HEK293 (cell line): Measurements from ENCODE around the gene KDR.

Experiments used
- CTCF ChIA-PET: fragments of 350-600 bp; formaldehyde crosslinking; extraction: SDS; loops from one replicate; lab custom pipeline; 2021; ENCODE audit warnings: antibody characterized with exemption; lab: Yijun Ruan, JAX
- POLR2A ChIA-PET: fragments of 300-600 bp; formaldehyde crosslinking; extraction: SDS; loops from one replicate; lab custom pipeline; 2020; ENCODE audit warnings: antibody characterized with exemption, inconsistent platforms; lab: Yijun Ruan, JAX
- H3K27ac ChIP-seq: fragments of 200-500 bp; sonication (Bioruptor generic); 2 replicates; pipeline ENCODE4 v1.5.1; 2014; ENCODE audit warnings: low read depth, low read length, control low read depth, inconsistent platforms; ENCODE audit errors: extremely low read depth
- H3K36me3 ChIP-seq, 2 experiments: fragments of 200-500 bp in 1 of 2; sonication (Bioruptor generic) in 1 of 2; 1 replicate in 1 of 2; 2 replicates in 1 of 2; pipeline ENCODE4 v1.5.1; 2014 to 2017; ENCODE audit warnings: inconsistent platforms in 2 of 2, low read length in 2 of 2; ENCODE audit not compliant: control insufficient read depth in 2 of 2, insufficient read depth in 1 of 2
- H3K4me1 ChIP-seq: fragments of 200-500 bp; sonication (Bioruptor generic); 2 replicates; pipeline ENCODE4 v1.5.1; 2014; ENCODE audit warnings: mild to moderate bottlenecking, low read length, inconsistent platforms; ENCODE audit not compliant: control insufficient read depth, insufficient read depth
- H3K4me3 ChIP-seq: 2 replicates; pipeline ENCODE4 v1.5.1; 2011; ENCODE audit warnings: low read depth, mild to moderate bottlenecking, control low read depth, low read length, moderate library complexity
- H3K9me3 ChIP-seq: fragments of 200-500 bp; sonication (Bioruptor generic); 2 replicates; pipeline ENCODE4 v1.5.1; 2014; ENCODE audit warnings: low read depth, low read length, inconsistent platforms; ENCODE audit not compliant: control insufficient read depth, insufficient read depth
- FEZF1 ChIP-seq: fragments of 450-650 bp; formaldehyde crosslinking; IDR thresholded peaks from 2 replicates; pipeline ENCODE4 v1.5.1; 2016; ENCODE audit warnings: missing biosample characterization, missing genetic modification characterization
- HIC1 ChIP-seq: fragments of 450-650 bp; formaldehyde crosslinking; IDR thresholded peaks from 2 replicates; pipeline ENCODE4 v1.5.1; 2016; ENCODE audit warnings: missing biosample characterization, missing genetic modification characterization
- KLF1 ChIP-seq: fragments of 450-650 bp; formaldehyde crosslinking; IDR thresholded peaks from 2 replicates; pipeline ENCODE4 v1.5.1; 2016; ENCODE audit warnings: missing biosample characterization, missing genetic modification characterization
- OSR2 ChIP-seq: fragments of 450-650 bp; formaldehyde crosslinking; IDR thresholded peaks from 2 replicates; pipeline ENCODE4 v1.5.1; 2016; ENCODE audit warnings: missing biosample characterization, missing genetic modification characterization
- PRDM1 ChIP-seq: fragments of 450-650 bp; formaldehyde crosslinking; IDR thresholded peaks from 2 replicates; pipeline ENCODE4; 2016; ENCODE audit warnings: missing biosample characterization, missing genetic modification characterization
- REPIN1 ChIP-seq: fragments of 450-650 bp; formaldehyde crosslinking; IDR thresholded peaks from 2 replicates; pipeline ENCODE4 v1.5.1; 2017; ENCODE audit warnings: missing biosample characterization, missing genetic modification characterization, low read depth
- TCF7L2 ChIP-seq: IDR thresholded peaks from 2 replicates; pipeline ENCODE4 v1.6.1; 2011; ENCODE audit warnings: low read depth, mild to moderate bottlenecking, inconsistent platforms, low read length, moderate library complexity, borderline replicate concordance
- TRIM28 ChIP-seq: IDR thresholded peaks from 2 replicates; pipeline ENCODE4 v1.6.1; 2011; ENCODE audit warnings: low read length, control low read depth, borderline replicate concordance
- YY2 ChIP-seq: fragments of 450-650 bp; formaldehyde crosslinking; IDR thresholded peaks from 2 replicates; pipeline ENCODE4 v1.5.1; 2016; ENCODE audit warnings: missing biosample characterization, missing genetic modification characterization
- ZNF133 ChIP-seq: fragments of 450-650 bp; formaldehyde crosslinking; IDR thresholded peaks from 2 replicates; pipeline ENCODE4 v1.5.1; 2016; ENCODE audit warnings: missing biosample characterization, missing genetic modification characterization
- ZNF174 ChIP-seq: fragments of 450-650 bp; formaldehyde crosslinking; IDR thresholded peaks from 2 replicates; pipeline ENCODE4 v1.5.0; 2017; ENCODE audit warnings: missing biosample characterization, mild to moderate bottlenecking, missing genetic modification characterization
- ZNF184 ChIP-seq: fragments of 450-650 bp; IDR thresholded peaks from 2 replicates; pipeline ENCODE4 v1.5.1; 2018; ENCODE audit warnings: missing biosample characterization, mild to moderate bottlenecking, missing genetic modification characterization
- ZNF223 ChIP-seq: fragments of 450-650 bp; formaldehyde crosslinking; IDR thresholded peaks from 2 replicates; pipeline ENCODE4 v1.5.1; 2016; ENCODE audit warnings: missing biosample characterization, missing genetic modification characterization
- ZNF596 ChIP-seq: fragments of 450-650 bp; IDR thresholded peaks from 2 replicates; pipeline ENCODE4 v1.5.0; 2018; ENCODE audit warnings: missing biosample characterization, mild to moderate bottlenecking, missing genetic modification characterization, moderate library complexity
- ZNF654 ChIP-seq: fragments of 450-650 bp; formaldehyde crosslinking; IDR thresholded peaks from 2 replicates; pipeline ENCODE4 v1.5.1; 2016; ENCODE audit warnings: low read depth, missing biosample characterization, missing genetic modification characterization
- TF ChIP-seq, protein P1 (sequence below): fragments of 450-650 bp; formaldehyde crosslinking; optimal IDR thresholded peaks from 2 replicates; pipeline ENCODE3; 2016; ENCODE audit warnings: missing biosample characterization, mild to moderate bottlenecking, missing genetic modification characterization

Gene KDR

DNA sequence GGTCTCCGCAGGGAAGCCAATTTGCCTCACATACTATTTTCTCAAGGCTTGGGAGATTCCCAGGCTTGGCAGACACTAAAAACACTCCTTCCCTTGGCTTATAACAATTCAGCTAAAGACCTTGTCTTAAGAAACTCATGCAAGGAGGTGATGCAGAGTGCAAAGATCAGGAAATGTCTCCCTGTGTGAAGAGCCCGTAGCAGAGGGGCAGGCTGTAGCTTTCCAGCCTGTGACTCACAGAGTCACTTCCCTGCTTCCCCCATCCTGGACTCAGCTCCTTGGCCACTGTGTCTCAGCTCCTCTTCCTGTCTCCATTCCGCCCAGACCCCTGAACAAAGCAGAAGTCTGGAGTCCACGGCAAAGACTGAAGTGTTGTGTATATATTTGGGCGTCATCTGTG lies 56.1 kb downstream of the KDR start:
- TF ChIP-seq ZNF223 (tag by site-specific recombination) = no peak
- TF ChIP-seq YY2 (tag by site-specific recombination) = no peak
- ChIA-PET POLR2A (no interaction called here), CTCF (no interaction called here)
- Histone ChIP-seq H3K4me3 (no peak overlapping the region), H3K36me3 (no peaks in the 10 kb centered on the region), H3K4me1 (no peaks in the 10 kb centered on the region), H3K9me3 (no peaks in the 10 kb centered on the region), H3K27ac (no peak overlapping the region)

DNA sequence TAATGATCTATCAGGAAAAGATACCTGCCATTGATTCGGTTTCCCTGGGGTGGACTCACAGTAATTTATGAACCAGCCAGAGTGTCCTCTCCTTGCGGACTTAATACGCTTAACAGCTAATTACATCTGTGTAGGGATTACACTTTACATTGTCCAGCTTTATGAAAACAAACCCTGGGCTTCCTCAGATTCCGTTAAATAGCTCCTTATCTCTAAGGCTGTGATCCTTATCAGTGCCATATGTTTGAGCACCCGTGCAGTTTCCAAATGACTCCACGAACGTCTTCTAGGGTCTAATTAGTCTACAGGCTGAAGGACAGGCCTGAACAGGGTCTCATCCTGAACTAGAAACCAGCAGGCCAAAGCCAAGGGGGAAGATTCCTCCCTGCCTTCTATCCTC lies 56.9 kb downstream of the KDR start:
- Histone ChIP-seq H3K9me3 (no peaks in the 10 kb centered on the region), H3K4me3 (no peak overlapping the region), H3K4me1 (no peaks in the 10 kb centered on the region), H3K27ac (no peak overlapping the region), H3K36me3 (no peaks in the 10 kb centered on the region)
- no peak for TF ChIP-seq ZNF184 (tag by site-specific recombination)
- TF ChIP-seq ZNF133 (tag by site-specific recombination) = no peak
- no peak for TF ChIP-seq ZNF174 (tag by site-specific recombination)
- peak; percentile 28; the same call in 1 of the 2 replicates for TF ChIP-seq FEZF1
- TF ChIP-seq TCF7L2 = peak; percentile 22; the same call in 1 of the 2 replicates
- ChIA-PET POLR2A (no interaction called here), CTCF (no interaction called here)

DNA sequence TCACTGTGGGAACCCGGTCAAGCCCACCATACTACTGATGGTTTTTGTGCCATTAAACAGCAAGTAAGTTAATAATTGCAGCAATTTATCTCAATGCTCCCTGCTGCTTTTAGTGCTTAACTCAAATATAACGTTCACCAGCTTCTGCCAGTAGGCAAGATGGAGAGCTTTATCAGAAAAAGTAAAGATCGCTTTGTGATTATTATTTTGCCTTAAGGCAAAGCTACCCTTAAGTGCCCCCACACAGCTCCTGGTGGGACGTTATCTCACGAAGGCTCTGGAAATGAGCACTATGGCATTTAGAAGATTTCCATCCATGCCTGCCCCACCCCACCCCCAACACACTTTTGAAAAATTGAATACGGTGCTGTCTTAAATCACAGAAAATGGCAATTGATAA lies 59.4 kb downstream of the KDR start:
- ChIA-PET POLR2A (no interaction called here), CTCF (interaction anchor here (0.6 kb wide), 1 partner anchor 40 kb away, joined by 3 read pairs; no protein-coding TSS in a partner anchor)

DNA sequence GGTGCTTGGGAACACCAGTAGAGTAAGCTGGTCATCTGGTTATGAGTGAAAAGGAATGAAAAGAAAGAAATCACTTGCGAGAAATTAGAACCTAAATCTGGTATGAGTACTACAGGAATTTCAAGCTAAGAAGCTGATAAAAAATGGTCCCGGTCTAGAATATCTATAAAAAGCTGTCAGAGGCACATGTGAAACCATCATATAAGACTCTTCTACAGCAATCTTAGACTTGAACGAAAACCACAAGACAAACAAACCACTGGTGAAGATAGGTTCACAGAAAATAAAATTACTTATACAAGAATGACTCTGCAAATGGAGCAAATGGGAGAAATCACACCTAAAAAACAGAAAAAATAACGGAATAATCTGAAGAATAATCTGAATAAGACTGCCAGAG lies 69.9 kb downstream of the KDR start:
- no peak for TF ChIP-seq OSR2 (tag by site-specific recombination)
- TF ChIP-seq ZNF596 (tag by site-specific recombination) = no peak
- TF ChIP-seq KLF1 (tag by site-specific recombination) = no peak
- TF ChIP-seq, protein P1, sequence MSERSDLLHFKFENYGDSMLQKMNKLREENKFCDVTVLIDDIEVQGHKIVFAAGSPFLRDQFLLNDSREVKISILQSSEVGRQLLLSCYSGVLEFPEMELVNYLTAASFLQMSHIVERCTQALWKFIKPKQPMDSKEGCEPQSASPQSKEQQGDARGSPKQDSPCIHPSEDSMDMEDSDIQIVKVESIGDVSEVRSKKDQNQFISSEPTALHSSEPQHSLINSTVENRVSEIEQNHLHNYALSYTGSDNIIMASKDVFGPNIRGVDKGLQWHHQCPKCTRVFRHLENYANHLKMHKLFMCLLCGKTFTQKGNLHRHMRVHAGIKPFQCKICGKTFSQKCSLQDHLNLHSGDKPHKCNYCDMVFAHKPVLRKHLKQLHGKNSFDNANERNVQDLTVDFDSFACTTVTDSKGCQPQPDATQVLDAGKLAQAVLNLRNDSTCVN = no peak
- Histone ChIP-seq H3K36me3 (no peaks in the 10 kb centered on the region), H3K27ac (no peak overlapping the region), H3K9me3 (no peaks in the 10 kb centered on the region), H3K4me3 (no peak overlapping the region), H3K4me1 (no peaks in the 10 kb centered on the region)
- ChIA-PET POLR2A (no interaction called here), CTCF (no interaction called here)

More for the DNA sequence above, 59.4 kb downstream of the KDR start:
- Histone ChIP-seq H3K27ac (no peak overlapping the region), H3K9me3 (no peaks in the 10 kb centered on the region), H3K4me1 (no peaks in the 10 kb centered on the region), H3K4me3 (no peak overlapping the region), H3K36me3 (no peaks in the 10 kb centered on the region)
- no peak for TF ChIP-seq PRDM1 (tag by site-specific recombination)
- peak; percentile 14; the same call in 1 of the 2 replicates for TF ChIP-seq TRIM28
- TF ChIP-seq ZNF654 = no peak
- no peak for TF ChIP-seq REPIN1
- no peak for TF ChIP-seq HIC1 (tag by site-specific recombination)
